Fibroblast of villous mesenchyme (primary cell): ENCODE results near the gene DDX17. TPM values are rescaled to one million over a fixed set of nuclear protein-coding genes. Genes with fewer than 3 reads are reported as not detected.

Experiments
- DNase-seq: peaks from one replicate; pipeline ENCODE4 v3.0.0-alpha.2; 2010; ENCODE audit warnings: low read depth
- H3K4me3 ChIP-seq: 2 replicates; pipeline ENCODE4 v1.5.1; 2011; ENCODE audit warnings: low read depth, mild to moderate bottlenecking, low read length
- total RNA-seq: library from RNA; depleted of rRNA; stranded (reverse); fragments of >200 nt; gene quantifications from 2 replicates; pipeline ENCODE4 v1.2.3, GENCODE V29; 2012
- TF ChIP-seq, protein P1 (sequence below): IDR thresholded peaks from 2 replicates; pipeline ENCODE4 v1.5.1; 2012; ENCODE audit warnings: low read depth, mild to moderate bottlenecking, low read length; ENCODE audit not compliant: insufficient read depth

Gene DDX17
- total RNA-seq, 1 donor = 454 TPM

DNA sequence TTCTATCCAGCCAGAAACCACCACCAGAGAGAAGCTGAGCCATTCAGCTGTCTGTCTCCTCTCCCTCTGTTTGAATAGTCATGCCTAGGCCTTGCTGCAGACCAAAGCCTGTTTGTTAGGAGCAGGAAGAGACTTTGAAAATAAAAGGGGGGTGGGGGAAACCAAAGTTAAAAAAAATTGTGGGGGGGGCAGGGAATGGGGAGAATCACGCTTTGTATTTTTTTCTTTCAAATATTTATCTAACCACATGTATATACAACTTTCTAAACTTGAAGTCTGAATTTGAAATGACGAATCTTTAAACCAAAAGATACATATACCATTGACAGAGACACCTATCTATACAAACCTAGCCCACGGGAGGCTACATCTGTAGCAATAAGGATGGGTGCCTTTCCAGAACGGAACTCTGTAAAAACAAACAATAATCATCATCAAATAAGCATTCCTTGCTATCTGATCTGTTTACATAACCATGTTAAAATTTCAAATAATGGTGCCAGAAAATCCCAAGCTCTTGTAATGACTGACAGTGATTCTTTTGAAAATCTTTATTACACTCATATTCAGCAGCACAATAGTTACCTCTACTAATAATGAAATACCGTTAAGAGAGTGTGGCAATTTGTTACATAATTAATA, 14.3 kb downstream of the DDX17 start:
- no peak overlapping the region for H3K4me3 ChIP-seq
- DNase-seq = no peak
- TF ChIP-seq, protein P1, sequence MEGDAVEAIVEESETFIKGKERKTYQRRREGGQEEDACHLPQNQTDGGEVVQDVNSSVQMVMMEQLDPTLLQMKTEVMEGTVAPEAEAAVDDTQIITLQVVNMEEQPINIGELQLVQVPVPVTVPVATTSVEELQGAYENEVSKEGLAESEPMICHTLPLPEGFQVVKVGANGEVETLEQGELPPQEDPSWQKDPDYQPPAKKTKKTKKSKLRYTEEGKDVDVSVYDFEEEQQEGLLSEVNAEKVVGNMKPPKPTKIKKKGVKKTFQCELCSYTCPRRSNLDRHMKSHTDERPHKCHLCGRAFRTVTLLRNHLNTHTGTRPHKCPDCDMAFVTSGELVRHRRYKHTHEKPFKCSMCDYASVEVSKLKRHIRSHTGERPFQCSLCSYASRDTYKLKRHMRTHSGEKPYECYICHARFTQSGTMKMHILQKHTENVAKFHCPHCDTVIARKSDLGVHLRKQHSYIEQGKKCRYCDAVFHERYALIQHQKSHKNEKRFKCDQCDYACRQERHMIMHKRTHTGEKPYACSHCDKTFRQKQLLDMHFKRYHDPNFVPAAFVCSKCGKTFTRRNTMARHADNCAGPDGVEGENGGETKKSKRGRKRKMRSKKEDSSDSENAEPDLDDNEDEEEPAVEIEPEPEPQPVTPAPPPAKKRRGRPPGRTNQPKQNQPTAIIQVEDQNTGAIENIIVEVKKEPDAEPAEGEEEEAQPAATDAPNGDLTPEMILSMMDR = no peak

DNA sequence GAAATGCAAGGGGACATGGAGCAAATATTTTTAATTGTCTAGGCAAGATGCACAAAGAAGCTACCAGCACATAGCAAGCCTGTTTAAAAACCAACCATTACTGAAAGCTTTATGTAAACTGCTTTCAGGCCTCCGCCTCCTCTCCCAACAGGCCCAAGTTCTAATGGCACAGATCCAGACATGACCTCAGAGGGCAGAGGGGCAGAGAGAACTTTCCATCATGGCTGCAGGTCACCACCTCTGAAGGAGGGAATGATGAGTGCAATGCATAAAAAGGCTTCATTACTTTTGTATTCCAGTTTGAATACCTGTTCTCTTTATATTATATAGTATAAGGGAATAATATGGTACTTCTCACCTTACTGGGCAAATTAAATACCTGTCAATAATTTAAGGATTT, 15.2 kb downstream of the DDX17 start:
- H3K4me3 ChIP-seq = no peak overlapping the region
- DNase-seq = peak; percentile 69
- TF ChIP-seq, protein P1 = no peak

DNA sequence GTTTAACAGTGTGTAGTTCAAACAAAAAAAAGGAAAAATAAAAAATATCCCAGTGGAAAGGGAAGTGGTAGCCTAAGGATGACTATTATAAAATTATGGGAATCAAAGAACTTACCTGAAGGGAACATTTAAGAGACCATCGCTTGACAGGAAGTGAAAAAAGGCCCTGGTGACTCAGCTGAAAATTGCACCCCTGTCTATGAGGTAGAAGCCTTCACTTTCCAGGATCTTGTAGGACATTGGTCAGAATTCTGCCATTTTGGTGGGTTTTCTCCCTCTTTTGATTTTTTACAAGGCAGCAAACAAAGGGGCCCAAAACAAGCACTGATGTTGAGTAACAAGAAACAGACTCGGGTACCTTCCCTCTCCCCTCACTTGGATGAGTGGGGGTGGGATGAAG, 15.6 kb downstream of the DDX17 start:
- no peak overlapping the region for H3K4me3 ChIP-seq
- TF ChIP-seq, protein P1 = no peak
- DNase-seq = no peak

DNA sequence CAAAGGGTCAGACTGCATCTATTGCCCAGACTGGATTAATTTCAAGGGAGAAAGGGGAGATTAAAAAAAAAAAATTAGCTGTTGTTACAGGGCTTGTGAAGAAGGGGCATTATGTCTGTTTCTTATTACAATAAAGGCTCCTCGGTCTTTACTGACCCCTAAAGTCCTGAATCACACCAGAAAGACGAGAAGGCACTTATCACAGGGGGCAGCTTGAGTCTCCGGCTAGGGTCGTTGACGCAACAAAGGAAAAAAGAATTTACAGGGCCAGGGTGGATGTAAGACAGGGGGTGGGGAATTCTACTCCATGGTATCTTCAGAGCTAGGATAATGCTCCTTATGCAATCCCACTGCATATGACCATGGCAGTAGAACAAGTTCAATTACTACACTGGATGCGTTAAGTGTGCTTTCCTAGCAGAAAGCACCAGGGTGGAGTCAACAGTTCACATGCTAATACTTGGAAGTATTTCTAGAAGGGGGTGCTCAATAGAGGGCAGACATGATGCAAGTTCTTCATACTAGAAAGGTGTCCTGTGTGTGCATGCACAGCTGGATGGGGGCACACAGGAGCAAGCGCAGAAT, 16.5 kb downstream of the DDX17 start:
- no peak for DNase-seq
- no peak overlapping the region for H3K4me3 ChIP-seq
- TF ChIP-seq, protein P1 = no peak

DNA sequence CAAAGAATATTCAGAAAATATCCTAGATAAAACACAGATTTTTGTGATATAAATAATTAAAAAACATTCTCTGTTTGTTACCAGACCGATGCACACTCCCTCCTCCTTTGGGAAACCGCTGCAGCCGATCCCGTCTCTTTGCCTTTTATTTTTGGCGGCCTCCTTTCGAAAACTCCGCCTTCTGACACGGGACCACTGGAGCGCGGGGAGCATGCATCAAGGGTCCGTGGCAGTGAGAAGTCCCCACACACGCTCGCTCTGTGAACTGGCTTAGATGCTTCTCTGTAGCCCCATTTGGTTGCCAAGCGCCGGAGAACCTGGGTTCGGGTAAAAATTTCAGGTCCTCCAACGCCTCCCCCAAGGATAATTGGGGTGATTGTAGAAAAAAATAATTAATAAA, 17.0 kb downstream of the DDX17 start:
- no peak overlapping the region for H3K4me3 ChIP-seq
- TF ChIP-seq, protein P1 = no peak
- no peak for DNase-seq

DNA sequence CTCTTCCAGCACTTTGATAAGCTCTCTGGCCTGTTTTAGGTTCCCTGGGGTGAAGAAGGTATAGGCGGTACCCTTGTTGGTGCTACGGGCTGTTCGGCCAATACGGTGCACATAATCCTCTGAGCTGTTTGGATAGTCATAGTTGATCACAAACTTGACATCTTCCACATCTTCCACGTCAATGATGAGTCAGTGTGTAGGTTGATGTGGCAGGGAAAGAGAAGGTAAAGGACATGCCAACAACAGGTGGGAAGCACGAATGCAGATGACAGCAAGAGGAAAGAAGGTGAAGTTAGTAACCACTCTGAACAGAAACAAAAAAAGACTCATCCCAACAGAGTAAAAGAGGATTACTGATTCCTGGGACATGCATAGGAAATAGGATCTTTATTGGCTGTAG, 18.2 kb downstream of the DDX17 start:
- no peak for DNase-seq
- H3K4me3 ChIP-seq = no peak overlapping the region
- TF ChIP-seq, protein P1 = no peak

DNA sequence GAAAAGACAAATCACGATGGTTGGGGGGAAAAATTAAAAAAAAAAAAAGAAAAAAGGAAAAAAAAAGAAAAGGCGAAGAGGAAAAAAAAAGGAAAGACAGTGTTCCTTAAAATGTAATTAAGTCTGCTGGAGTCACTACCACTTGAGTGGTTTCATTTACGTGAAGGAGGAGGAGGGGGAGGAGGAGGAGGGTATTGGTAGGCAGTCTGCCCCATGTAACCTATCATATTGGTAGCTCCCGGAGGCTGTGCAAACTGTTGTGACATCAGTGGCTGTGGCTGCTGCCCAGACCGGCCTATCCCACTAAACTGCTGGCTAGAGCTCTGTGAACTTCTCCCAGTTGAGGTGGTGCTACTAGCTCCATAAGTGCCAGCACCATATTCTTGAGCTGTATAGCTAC, 20.3 kb downstream of the DDX17 start:
- TF ChIP-seq, protein P1 = no peak
- DNase-seq = no peak

More for the DNA sequence above, 20.3 kb downstream of the DDX17 start:
- H3K4me3 ChIP-seq = no peak overlapping the region
